HL-60 (cell line): Measurements from ENCODE around the gene SIL1.

Source experiments
- GABPA ChIP-seq: IDR thresholded peaks from 2 replicates; pipeline ENCODE4 v1.6.1; 2012; ENCODE audit warnings: low read depth
- POLR2AphosphoS5 ChIP-seq: IDR thresholded peaks from 2 replicates; pipeline ENCODE4 v1.6.1; 2012; ENCODE audit warnings: low read depth
- TF ChIP-seq, protein P1 (sequence below): IDR thresholded peaks from one replicate; pipeline ENCODE4 v1.5.1; 2011; ENCODE audit warnings: low read length, control low read depth, inconsistent platforms; ENCODE audit not compliant: insufficient read depth
- TF ChIP-seq, protein P2 (sequence below): IDR thresholded peaks from 2 replicates; pipeline ENCODE4 v1.6.1; 2012; ENCODE audit warnings: low read depth; ENCODE audit not compliant: insufficient replicate concordance

DNA sequence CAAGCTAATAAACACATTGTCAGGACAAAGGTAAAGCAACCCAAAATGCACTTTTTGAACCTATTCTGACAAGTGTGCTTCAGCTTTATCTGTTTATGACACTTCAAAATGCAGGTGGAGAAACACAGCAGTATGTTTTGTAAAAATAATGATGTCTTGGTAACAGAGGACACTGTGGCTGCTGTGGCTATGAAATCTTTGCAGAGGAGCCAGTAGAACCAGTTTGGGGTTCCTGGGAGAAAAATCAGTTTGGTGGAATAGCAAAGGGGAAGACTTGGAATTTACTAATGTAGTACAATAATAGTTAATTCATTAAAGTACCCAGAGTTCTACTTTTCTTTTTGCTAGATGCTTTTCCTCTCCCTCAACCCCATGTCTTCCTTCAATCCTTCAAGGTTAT lies 40.6 kb downstream of the SIL1 start:
- TF ChIP-seq, protein P1, sequence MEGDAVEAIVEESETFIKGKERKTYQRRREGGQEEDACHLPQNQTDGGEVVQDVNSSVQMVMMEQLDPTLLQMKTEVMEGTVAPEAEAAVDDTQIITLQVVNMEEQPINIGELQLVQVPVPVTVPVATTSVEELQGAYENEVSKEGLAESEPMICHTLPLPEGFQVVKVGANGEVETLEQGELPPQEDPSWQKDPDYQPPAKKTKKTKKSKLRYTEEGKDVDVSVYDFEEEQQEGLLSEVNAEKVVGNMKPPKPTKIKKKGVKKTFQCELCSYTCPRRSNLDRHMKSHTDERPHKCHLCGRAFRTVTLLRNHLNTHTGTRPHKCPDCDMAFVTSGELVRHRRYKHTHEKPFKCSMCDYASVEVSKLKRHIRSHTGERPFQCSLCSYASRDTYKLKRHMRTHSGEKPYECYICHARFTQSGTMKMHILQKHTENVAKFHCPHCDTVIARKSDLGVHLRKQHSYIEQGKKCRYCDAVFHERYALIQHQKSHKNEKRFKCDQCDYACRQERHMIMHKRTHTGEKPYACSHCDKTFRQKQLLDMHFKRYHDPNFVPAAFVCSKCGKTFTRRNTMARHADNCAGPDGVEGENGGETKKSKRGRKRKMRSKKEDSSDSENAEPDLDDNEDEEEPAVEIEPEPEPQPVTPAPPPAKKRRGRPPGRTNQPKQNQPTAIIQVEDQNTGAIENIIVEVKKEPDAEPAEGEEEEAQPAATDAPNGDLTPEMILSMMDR = no peak
- no peak for TF ChIP-seq POLR2AphosphoS5
- TF ChIP-seq, protein P2, sequence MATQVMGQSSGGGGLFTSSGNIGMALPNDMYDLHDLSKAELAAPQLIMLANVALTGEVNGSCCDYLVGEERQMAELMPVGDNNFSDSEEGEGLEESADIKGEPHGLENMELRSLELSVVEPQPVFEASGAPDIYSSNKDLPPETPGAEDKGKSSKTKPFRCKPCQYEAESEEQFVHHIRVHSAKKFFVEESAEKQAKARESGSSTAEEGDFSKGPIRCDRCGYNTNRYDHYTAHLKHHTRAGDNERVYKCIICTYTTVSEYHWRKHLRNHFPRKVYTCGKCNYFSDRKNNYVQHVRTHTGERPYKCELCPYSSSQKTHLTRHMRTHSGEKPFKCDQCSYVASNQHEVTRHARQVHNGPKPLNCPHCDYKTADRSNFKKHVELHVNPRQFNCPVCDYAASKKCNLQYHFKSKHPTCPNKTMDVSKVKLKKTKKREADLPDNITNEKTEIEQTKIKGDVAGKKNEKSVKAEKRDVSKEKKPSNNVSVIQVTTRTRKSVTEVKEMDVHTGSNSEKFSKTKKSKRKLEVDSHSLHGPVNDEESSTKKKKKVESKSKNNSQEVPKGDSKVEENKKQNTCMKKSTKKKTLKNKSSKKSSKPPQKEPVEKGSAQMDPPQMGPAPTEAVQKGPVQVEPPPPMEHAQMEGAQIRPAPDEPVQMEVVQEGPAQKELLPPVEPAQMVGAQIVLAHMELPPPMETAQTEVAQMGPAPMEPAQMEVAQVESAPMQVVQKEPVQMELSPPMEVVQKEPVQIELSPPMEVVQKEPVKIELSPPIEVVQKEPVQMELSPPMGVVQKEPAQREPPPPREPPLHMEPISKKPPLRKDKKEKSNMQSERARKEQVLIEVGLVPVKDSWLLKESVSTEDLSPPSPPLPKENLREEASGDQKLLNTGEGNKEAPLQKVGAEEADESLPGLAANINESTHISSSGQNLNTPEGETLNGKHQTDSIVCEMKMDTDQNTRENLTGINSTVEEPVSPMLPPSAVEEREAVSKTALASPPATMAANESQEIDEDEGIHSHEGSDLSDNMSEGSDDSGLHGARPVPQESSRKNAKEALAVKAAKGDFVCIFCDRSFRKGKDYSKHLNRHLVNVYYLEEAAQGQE = no peak
- no peak for TF ChIP-seq GABPA
